HG02852 (cell line): ENCODE measurements around the gene TSHB.
"Not testable (repeated sequence)": the region's sequence is repeated elsewhere in the genome, so short reads cannot be mapped to it uniquely, and the experiment has no call there.

Experiments
- ATAC-seq: cut with Tn5 transposase; IDR thresholded peaks from one replicate; pipeline ENCODE4 v1.9.1; 2021; ENCODE audit warnings: mild to moderate bottlenecking, moderate library complexity; ENCODE audit not compliant: unreplicated experiment

Gene TSHB

GRCh38 chr1:115029526-115029925, at the start of gene TSHB:
Gene TSHB, plus strand, starts transcription at chr1:115029826. Its CDS starts 3,537 bp downstream, at chr1:115033363.
- ATAC-seq, result no peak

GRCh38 chr1:114982251-114982650, 47.4 kb upstream of the TSHB start:
- ATAC-seq, result no peak

- no peak for ATAC-seq
Measured at GRCh38 chr1:114986286-114986685, 43.3 kb upstream of the TSHB start.

- ATAC-seq, result no peak
Measured at GRCh38 chr1:114988095-114988494, 41.5 kb upstream of the TSHB start.

- no peak for ATAC-seq
Measured at GRCh38 chr1:114997510-114998289, 31.9 kb upstream of the TSHB start.

- ATAC-seq, result no peak
Measured at GRCh38 chr1:115006191-115006590, 23.4 kb upstream of the TSHB start.

- no peak for ATAC-seq
Measured at GRCh38 chr1:115012006-115012405, 17.6 kb upstream of the TSHB start.

- ATAC-seq, result no peak
Measured at GRCh38 chr1:115012434-115012833, 17.2 kb upstream of the TSHB start.

- no peak for ATAC-seq
Measured at GRCh38 chr1:115013792-115014191, 15.8 kb upstream of the TSHB start.

- ATAC-seq, result not testable (repeated sequence)
Measured at GRCh38 chr1:115019549-115019948, 10.1 kb upstream of the TSHB start.

DNA sequence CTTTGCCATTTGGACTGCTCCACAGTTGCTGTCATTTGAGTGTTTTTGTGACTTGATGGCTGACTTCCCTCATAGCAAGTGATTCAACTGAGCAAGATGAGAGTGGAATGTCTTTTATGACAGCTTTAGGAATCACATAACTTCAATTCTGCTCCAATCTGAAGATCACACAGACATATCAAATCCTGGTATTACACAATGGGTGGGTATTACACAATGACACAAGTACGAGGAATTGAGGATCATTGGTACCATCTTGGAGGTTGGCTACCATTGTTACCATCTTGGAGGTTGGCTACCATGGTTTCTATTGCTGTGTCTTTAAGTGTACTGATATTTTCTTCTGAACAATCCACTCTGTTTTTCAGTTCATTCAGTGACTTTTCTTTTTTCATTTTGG, 8.5 kb upstream of the TSHB start:
- ATAC-seq, result no peak

DNA sequence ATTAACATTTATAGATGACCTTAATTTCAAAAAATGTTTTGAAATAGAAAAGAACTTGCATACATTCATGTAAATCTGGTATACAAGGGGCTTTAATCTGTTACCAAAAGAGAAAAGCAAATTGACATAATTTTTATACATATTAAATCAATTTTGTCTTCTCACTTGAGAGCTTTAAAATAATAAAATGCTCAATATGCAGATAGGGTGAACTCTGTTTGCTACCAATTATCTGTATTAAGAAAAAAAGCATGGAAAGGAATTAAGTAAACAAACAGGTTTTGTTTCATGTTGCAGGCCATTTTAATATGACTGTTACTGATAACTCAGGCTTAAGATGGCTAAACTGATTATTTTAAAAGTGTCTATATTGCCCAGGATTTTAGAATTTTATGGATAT, 6.0 kb upstream of the TSHB start:
- ATAC-seq, result no peak

GRCh38 chr1:115031595-115031994, 2.0 kb downstream of the TSHB start:
- ATAC-seq, result no peak

DNA sequence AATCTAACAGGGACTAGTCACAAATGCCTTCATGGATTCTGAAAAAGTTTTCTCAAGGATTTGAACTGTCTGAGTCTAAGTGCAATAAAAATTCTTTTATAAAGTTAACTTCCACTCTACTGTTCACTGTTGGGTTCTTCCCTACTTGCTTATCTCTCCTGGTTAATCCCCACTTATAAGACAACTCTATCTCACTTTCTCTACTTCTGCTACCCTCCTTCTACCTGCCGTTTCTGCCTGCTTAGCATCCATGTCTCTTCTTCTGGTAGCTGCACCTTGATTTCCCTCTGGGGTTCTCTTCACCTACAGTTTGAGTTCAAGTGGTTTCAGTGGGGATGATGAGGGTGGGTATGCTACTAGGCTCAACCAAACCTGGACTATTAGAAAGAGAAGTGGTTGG, 6.0 kb downstream of the TSHB start:
- ATAC-seq, result no peak

- ATAC-seq, result no peak
Measured at GRCh38 chr1:115036814-115037507, 7.3 kb downstream of the TSHB start.

GRCh38 chr1:115040501-115040900, 10.9 kb downstream of the TSHB start:
- ATAC-seq, result no peak

DNA sequence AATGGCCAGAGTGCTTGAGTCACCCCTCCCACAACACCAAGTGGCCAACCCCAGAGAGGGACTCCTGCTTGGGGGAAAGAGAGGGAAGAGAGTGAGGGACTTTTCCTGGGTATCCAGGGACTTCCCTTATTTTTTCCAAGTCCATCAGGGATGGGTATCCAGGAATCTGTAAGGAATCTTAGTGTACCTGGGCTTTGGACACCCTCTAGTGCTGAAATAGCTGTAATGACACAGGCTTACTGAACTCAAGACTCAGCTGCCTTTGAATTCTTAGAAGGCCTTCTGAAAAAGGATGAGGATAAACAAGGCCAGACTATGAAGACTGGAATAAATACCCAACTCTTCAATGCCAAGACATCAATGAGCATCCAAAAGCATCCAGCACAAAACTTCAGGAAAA, 12.0 kb downstream of the TSHB start:
- ATAC-seq, result no peak

- no peak for ATAC-seq
Measured at GRCh38 chr1:115046751-115047150, 17.1 kb downstream of the TSHB start.

DNA sequence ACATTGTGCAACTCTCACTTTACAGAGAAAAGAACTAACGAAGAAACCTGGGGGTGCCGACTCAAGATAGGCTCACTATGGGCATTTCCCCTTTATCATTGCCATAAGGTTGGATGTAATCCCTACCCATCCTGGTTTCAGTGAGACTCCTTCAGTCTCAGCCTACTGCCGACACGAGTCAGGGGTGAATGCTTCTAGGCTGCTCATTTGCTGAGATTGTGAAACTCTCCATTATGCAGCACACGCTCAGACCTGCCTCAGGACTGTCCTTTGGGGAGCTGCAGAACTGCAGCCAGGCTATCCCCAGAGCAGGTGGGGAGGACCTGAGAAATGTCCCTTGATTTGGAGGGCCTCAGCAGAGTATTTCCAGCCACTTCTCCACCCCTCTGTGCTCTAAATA, 22.2 kb downstream of the TSHB start:
- ATAC-seq, result no peak

GRCh38 chr1:115052454-115053083, 22.9 kb downstream of the TSHB start:
- peak; percentile 72 for ATAC-seq

DNA sequence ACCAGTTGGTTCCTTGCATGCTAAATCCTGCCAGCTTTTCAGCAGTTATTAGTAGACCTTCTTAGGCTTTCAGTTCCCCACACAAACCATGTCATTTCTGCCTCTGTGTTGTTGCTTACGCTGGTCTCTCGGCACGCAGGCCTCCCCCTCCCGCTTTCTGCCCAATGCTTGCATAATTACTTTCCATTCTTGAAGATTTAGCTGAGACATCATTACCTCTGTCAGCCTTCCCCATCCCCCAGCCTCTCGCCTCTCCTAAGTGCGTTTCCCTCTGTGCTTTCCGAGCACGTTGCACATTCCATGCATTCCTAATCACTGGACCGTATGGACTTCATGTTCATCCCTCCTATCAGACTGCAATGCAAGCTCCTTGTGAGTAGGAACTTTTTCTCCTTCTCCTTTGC, 26.8 kb downstream of the TSHB start:
- ATAC-seq, result no peak

- ATAC-seq, result no peak
Measured at GRCh38 chr1:115057661-115058254, 28.1 kb downstream of the TSHB start.
